PC-9 (cell line): Measurements from ENCODE around the gene OSBPL10. TPM values are rescaled to one million over a fixed set of nuclear protein-coding genes. Genes with fewer than 3 reads are reported as not detected.

ENCODE experiments used
- BruUV-seq: library from RNA; stranded (reverse); fragments of 400-500 nt; replicated peaks from 2 replicates; lab custom pipeline; 2021; lab: Mats Ljungman, UMichigan
- CTCF ChIA-PET: fragments of 300-600 bp; sonication (Branson Sonifier 250); formaldehyde crosslinking; loops from one replicate; lab custom pipeline; 2022; ENCODE audit warnings: antibody characterized with exemption; lab: Charles Lee
- POLR2A ChIA-PET: fragments of 300-600 bp; sonication (Branson Sonifier 250); formaldehyde crosslinking; loops from one replicate; lab custom pipeline; 2022; ENCODE audit warnings: antibody characterized with exemption; ENCODE audit not compliant: unreplicated experiment; lab: Charles Lee
- DNase-seq, 2 experiments: peaks; one replicate each; pipeline versions ENCODE4 v3.0.0 to v3.0.0-alpha.2; 2015 to 2022; ENCODE audit warnings: mixed read lengths in 1 of 2
- H2AFZ ChIP-seq: fragments of 200-600 bp; sonication (generic); 2 replicates; pipeline ENCODE4 v1.8.1; 2017; ENCODE audit warnings: antibody characterized with exemption
- H3F3A ChIP-seq: fragments of 200-600 bp; sonication (generic); 2 replicates; pipeline ENCODE4 v1.8.1; 2017; ENCODE audit warnings: antibody characterized with exemption, mild to moderate bottlenecking, low read depth; ENCODE audit not compliant: insufficient read depth
- H3K27ac ChIP-seq: fragments of 200-600 bp; sonication (generic); 2 replicates; pipeline ENCODE4 v1.6.1; 2016; ENCODE audit warnings: mixed run types
- H3K27me3 ChIP-seq: fragments of 200-600 bp; sonication (generic); 2 replicates; pipeline ENCODE4 v1.6.1; 2016; ENCODE audit warnings: low read depth, mixed run types; ENCODE audit not compliant: insufficient read depth
- H3K36me3 ChIP-seq: fragments of 200-600 bp; sonication (generic); 2 replicates; pipeline ENCODE4 v1.6.1; 2016; ENCODE audit warnings: low read depth, mixed run types
- H3K4me1 ChIP-seq: fragments of 200-600 bp; sonication (generic); replicated peaks from 2 replicates; pipeline ENCODE4 v1.6.1; 2016; ENCODE audit warnings: mixed run types; ENCODE audit not compliant: insufficient read depth
- H3K4me2 ChIP-seq: fragments of 200-600 bp; sonication (generic); 2 replicates; pipeline ENCODE4 v1.6.1; 2017; ENCODE audit warnings: mixed run types
- H3K4me3 ChIP-seq: fragments of 200-600 bp; sonication (generic); 2 replicates; pipeline ENCODE4 v1.6.1; 2016; ENCODE audit warnings: mixed run types
- H3K79me2 ChIP-seq: fragments of 200-600 bp; sonication (generic); 2 replicates; pipeline ENCODE4 v1.6.1; 2017; ENCODE audit warnings: low read depth, mixed run types
- H3K9me2 ChIP-seq: fragments of 200-600 bp; sonication (generic); 2 replicates; pipeline ENCODE4 v1.8.1; 2017; ENCODE audit warnings: mild to moderate bottlenecking; ENCODE audit not compliant: insufficient read depth
- H3K9me3 ChIP-seq: fragments of 200-600 bp; sonication (generic); 2 replicates; pipeline ENCODE4 v1.8.1; 2016; ENCODE audit warnings: low read depth; ENCODE audit not compliant: insufficient read depth
- H4K20me1 ChIP-seq: fragments of 200-600 bp; sonication (generic); 2 replicates; pipeline ENCODE4 v1.8.1; 2017; ENCODE audit not compliant: insufficient read depth
- EZH2 ChIP-seq: fragments of 200-600 bp; sonication (generic); IDR thresholded peaks from 2 replicates; pipeline ENCODE4 v1.8.0; 2017; ENCODE audit warnings: antibody characterized with exemption, low read depth
- intact Hi-C: fragments of 100-400 bp; cut with micrococcal nuclease; formaldehyde crosslinking; loops from one replicate; pipeline ENCODE4 v1.10.0; 2022; ENCODE audit not compliant: unreplicated experiment
- total RNA-seq: library from RNA; stranded (reverse); gene quantifications from 2 replicates; pipeline ENCODE4 v1.2.3, GENCODE V29; 2021
- TF ChIP-seq, protein P1 (sequence below): fragments of 200-600 bp; sonication (generic); conservative IDR thresholded peaks from 2 replicates; pipeline ENCODE4 v1.6.1; 2017; ENCODE audit warnings: mixed run types, antibody characterized with exemption, mild to moderate bottlenecking, moderate library complexity

OSBPL10 gene
- total RNA-seq, 1 experiment from 2014 or later, result 42.0 TPM

DNA sequence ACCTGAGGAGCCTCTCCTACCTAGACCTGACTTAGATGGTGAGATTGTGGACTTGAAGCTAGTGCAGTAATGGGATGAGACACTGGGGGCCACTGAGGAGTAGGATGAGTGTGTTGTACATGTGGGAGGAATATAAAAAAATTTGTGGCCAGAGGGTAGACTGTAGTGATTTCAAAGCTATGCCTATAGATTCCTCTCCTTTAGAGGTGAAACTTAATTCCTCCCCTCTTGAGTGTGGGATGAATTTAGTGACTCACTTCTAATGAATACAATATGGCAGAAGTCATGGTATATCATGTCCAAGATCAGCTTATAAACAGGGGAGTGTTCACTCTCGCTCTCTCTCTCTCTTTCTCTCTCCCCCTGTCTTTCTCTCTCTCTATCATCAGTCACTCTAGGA, 7.2 kb upstream of the OSBPL10 start:
- no peaks in the 10 kb centered on the region for H3K9me2 ChIP-seq
- H3K36me3 ChIP-seq, result no peaks in the 10 kb centered on the region
- no peak overlapping the region for H3K27ac ChIP-seq
- H3K27me3 ChIP-seq, result no peaks in the 10 kb centered on the region
- H3K79me2 ChIP-seq, result no peaks in the 10 kb centered on the region
- DNase-seq, result no peak
- no TSS peak for BruUV-seq
- TF ChIP-seq, protein P1, sequence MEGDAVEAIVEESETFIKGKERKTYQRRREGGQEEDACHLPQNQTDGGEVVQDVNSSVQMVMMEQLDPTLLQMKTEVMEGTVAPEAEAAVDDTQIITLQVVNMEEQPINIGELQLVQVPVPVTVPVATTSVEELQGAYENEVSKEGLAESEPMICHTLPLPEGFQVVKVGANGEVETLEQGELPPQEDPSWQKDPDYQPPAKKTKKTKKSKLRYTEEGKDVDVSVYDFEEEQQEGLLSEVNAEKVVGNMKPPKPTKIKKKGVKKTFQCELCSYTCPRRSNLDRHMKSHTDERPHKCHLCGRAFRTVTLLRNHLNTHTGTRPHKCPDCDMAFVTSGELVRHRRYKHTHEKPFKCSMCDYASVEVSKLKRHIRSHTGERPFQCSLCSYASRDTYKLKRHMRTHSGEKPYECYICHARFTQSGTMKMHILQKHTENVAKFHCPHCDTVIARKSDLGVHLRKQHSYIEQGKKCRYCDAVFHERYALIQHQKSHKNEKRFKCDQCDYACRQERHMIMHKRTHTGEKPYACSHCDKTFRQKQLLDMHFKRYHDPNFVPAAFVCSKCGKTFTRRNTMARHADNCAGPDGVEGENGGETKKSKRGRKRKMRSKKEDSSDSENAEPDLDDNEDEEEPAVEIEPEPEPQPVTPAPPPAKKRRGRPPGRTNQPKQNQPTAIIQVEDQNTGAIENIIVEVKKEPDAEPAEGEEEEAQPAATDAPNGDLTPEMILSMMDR, result no peak
- TF ChIP-seq EZH2, result no peak
- no peaks in the 10 kb centered on the region for H4K20me1 ChIP-seq
- H3K4me3 ChIP-seq, result no peak overlapping the region
- no peak overlapping the region for H3K4me2 ChIP-seq
- no peaks in the 10 kb centered on the region for H3K4me1 ChIP-seq
- POLR2A ChIA-PET, result interaction anchor here (0.6 kb wide), 1 partner anchor 21 kb away, joined by 8 read pairs; no protein-coding TSS in a partner anchor
- H2AFZ ChIP-seq, result no peak overlapping the region
- no peaks in the 10 kb centered on the region for H3K9me3 ChIP-seq
- H3F3A ChIP-seq, result no peaks in the 10 kb centered on the region
- CTCF ChIA-PET, result no interaction called here
- intact Hi-C loops, result loop anchor here (10.0 kb wide), 1 partner anchor 113 kb away; no protein-coding TSS in a partner anchor

- DNase-seq, result no peak
- Histone ChIP-seq H3K4me2 (no peak overlapping the region), H3K9me3 (no peaks in the 10 kb centered on the region), H3K27me3 (no peaks in the 10 kb centered on the region), H3K9me2 (no peaks in the 10 kb centered on the region), H3F3A (no peaks in the 10 kb centered on the region), H2AFZ (no peak overlapping the region), H4K20me1 (no peaks in the 10 kb centered on the region), H3K4me1 (no peaks in the 10 kb centered on the region), H3K36me3 (no peaks in the 10 kb centered on the region), H3K27ac (no peak overlapping the region), H3K4me3 (no peak overlapping the region), H3K79me2 (no peaks in the 10 kb centered on the region)
- intact Hi-C loops, result loop anchor here (10.0 kb wide), 1 partner anchor 111 kb away; no protein-coding TSS in a partner anchor
- TF ChIP-seq EZH2, result no peak
- TF ChIP-seq, protein P1, result no peak
- no TSS peak for BruUV-seq
- CTCF ChIA-PET, result no interaction called here
- POLR2A ChIA-PET, result no interaction called here
Measured at GRCh38 chr3:31985831-31986230, 4.8 kb upstream of the OSBPL10 start.

DNA sequence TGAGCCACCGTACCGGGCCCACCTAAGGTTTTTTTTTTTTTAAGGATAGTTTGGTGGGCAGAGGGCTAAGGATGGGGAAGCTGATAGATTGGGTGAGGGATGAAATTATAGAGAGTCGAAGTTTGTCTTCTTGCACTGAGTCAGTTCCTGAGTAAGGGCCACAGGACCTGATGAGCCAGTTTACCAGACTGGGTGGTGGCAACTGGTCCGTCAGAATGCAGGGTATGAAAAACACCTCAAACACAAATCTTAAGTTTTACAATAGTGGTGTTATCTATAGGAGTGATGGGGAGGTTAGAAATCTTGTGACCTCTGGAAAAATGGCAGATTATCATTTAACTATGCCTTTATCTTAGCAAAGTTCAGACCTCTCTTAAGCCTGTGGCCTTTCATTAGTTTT, 3.3 kb upstream of the OSBPL10 start:
- no TSS peak for BruUV-seq
- no peak for DNase-seq
- peaks cover 6% of the 10 kb centered on the region for H3K4me1 ChIP-seq
- no peak overlapping the region for H3K4me3 ChIP-seq
- no peaks in the 10 kb centered on the region for H3K9me3 ChIP-seq
- no peaks in the 10 kb centered on the region for H3K9me2 ChIP-seq
- no peak for TF ChIP-seq EZH2
- TF ChIP-seq, protein P1, result no peak
- no peak overlapping the region for H3K27ac ChIP-seq
- H3K79me2 ChIP-seq, result no peaks in the 10 kb centered on the region
- H3K27me3 ChIP-seq, result no peaks in the 10 kb centered on the region
- intact Hi-C loops, result loop anchor here (5.0 to 10.0 kb wide), 3 partner anchors 47 to 452 kb away; partner anchors contain the start of gene STT3B
- no peak overlapping the region for H2AFZ ChIP-seq
- ChIA-PET POLR2A (no interaction called here), CTCF (no interaction called here)
- no peak overlapping the region for H3K4me2 ChIP-seq
- H3K36me3 ChIP-seq, result no peaks in the 10 kb centered on the region
- no peaks in the 10 kb centered on the region for H3F3A ChIP-seq
- H4K20me1 ChIP-seq, result no peaks in the 10 kb centered on the region
